ENCODE results near the gene NARF. TPM values are rescaled to one million over a fixed set of nuclear protein-coding genes. Genes with fewer than 3 reads are reported as not detected.

Gene NARF
- total and polyA plus RNA-seq, 2 experiments from 2014 or later = 66.1 to 67.1 TPM

DNA sequence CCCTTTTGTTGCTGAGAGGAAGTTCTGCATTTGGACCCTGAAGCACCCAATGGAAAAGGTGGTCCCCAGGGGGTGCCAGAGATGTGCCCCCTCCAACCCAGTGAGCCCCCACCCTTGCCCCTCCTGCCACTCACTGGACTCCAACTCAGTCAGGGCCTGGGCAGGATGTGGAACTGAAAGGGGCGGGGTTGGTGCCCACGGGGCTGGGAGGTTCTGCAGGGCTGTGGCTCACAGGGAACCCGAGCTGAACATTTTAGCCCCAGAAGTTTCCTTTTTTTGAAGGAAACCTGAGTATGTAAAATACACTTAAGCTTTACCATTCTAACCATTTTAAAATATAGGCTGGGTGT is 24.4 kb upstream of the NARF start:
- ATAC-seq = no peak

More for the DNA sequence above, 24.4 kb upstream of the NARF start:
- DNase-seq (ENCODE audit: low spot score) = no peak
- no peaks in the 10 kb centered on the region for H3K27me3 ChIP-seq (ENCODE audit: insufficient read depth)
- H2AFZ ChIP-seq = no peak overlapping the region
- peaks cover 4% of the 10 kb centered on the region for H3K36me3 Mint-ChIP-seq (ENCODE audit: low read depth)
- no peaks in the 10 kb centered on the region for H3K4me1 ChIP-seq (ENCODE audit: insufficient read depth)
- peaks cover 13% of the 10 kb centered on the region for H3K27me3 Mint-ChIP-seq (ENCODE audit: insufficient read depth, low read depth, poor library complexity)
- H3K4me3 Mint-ChIP-seq = no peak overlapping the region; the same call in 2 of the 3 replicates
- H3F3A ChIP-seq (replicated peaks; ENCODE audit: low read depth) = no peaks in the 10 kb centered on the region
- H3K4me3 ChIP-seq = no peak overlapping the region
- H4K20me1 ChIP-seq (replicated peaks; ENCODE audit: insufficient read depth) = no peaks in the 10 kb centered on the region
- H3K4me2 ChIP-seq = no peak overlapping the region
- H3K4me1 Mint-ChIP-seq = peaks cover 3% of the 10 kb centered on the region; the same call in 1 of the 3 replicates
- TF ChIP-seq, protein P1, sequence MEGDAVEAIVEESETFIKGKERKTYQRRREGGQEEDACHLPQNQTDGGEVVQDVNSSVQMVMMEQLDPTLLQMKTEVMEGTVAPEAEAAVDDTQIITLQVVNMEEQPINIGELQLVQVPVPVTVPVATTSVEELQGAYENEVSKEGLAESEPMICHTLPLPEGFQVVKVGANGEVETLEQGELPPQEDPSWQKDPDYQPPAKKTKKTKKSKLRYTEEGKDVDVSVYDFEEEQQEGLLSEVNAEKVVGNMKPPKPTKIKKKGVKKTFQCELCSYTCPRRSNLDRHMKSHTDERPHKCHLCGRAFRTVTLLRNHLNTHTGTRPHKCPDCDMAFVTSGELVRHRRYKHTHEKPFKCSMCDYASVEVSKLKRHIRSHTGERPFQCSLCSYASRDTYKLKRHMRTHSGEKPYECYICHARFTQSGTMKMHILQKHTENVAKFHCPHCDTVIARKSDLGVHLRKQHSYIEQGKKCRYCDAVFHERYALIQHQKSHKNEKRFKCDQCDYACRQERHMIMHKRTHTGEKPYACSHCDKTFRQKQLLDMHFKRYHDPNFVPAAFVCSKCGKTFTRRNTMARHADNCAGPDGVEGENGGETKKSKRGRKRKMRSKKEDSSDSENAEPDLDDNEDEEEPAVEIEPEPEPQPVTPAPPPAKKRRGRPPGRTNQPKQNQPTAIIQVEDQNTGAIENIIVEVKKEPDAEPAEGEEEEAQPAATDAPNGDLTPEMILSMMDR (conservative IDR thresholded peaks at IDR 0.05; ENCODE audit: low read depth in 2 of 2) = no peak
- TF ChIP-seq POLR2AphosphoS5 (IDR thresholded peaks at IDR 0.05; ENCODE audit: low read depth) (no peak), ZNF114 (CRISPR knock-in tag; IDR thresholded peaks at IDR 0.05) (no peak), JUNB (IDR thresholded peaks at IDR 0.05; ENCODE audit: unreplicated experiment) (no peak), NANOG (IDR thresholded peaks at IDR 0.05; ENCODE audit: borderline replicate concordance) (no peak), CREB1 (CRISPR knock-in tag; IDR thresholded peaks at IDR 0.05; ENCODE audit: low read depth) (no peak), EZH2phosphoT487 (IDR thresholded peaks at IDR 0.05; ENCODE audit: unreplicated experiment) (no peak), ZNF331 (CRISPR knock-in tag; IDR thresholded peaks at IDR 0.05; ENCODE audit: low read depth) (no peak), EZH2 (IDR thresholded peaks at IDR 0.05; ENCODE audit: low read depth, unreplicated experiment) (no peak), STAT1 (IDR thresholded peaks at IDR 0.05; ENCODE audit: unreplicated experiment) (no peak)
- TF ChIP-seq, protein P2, sequence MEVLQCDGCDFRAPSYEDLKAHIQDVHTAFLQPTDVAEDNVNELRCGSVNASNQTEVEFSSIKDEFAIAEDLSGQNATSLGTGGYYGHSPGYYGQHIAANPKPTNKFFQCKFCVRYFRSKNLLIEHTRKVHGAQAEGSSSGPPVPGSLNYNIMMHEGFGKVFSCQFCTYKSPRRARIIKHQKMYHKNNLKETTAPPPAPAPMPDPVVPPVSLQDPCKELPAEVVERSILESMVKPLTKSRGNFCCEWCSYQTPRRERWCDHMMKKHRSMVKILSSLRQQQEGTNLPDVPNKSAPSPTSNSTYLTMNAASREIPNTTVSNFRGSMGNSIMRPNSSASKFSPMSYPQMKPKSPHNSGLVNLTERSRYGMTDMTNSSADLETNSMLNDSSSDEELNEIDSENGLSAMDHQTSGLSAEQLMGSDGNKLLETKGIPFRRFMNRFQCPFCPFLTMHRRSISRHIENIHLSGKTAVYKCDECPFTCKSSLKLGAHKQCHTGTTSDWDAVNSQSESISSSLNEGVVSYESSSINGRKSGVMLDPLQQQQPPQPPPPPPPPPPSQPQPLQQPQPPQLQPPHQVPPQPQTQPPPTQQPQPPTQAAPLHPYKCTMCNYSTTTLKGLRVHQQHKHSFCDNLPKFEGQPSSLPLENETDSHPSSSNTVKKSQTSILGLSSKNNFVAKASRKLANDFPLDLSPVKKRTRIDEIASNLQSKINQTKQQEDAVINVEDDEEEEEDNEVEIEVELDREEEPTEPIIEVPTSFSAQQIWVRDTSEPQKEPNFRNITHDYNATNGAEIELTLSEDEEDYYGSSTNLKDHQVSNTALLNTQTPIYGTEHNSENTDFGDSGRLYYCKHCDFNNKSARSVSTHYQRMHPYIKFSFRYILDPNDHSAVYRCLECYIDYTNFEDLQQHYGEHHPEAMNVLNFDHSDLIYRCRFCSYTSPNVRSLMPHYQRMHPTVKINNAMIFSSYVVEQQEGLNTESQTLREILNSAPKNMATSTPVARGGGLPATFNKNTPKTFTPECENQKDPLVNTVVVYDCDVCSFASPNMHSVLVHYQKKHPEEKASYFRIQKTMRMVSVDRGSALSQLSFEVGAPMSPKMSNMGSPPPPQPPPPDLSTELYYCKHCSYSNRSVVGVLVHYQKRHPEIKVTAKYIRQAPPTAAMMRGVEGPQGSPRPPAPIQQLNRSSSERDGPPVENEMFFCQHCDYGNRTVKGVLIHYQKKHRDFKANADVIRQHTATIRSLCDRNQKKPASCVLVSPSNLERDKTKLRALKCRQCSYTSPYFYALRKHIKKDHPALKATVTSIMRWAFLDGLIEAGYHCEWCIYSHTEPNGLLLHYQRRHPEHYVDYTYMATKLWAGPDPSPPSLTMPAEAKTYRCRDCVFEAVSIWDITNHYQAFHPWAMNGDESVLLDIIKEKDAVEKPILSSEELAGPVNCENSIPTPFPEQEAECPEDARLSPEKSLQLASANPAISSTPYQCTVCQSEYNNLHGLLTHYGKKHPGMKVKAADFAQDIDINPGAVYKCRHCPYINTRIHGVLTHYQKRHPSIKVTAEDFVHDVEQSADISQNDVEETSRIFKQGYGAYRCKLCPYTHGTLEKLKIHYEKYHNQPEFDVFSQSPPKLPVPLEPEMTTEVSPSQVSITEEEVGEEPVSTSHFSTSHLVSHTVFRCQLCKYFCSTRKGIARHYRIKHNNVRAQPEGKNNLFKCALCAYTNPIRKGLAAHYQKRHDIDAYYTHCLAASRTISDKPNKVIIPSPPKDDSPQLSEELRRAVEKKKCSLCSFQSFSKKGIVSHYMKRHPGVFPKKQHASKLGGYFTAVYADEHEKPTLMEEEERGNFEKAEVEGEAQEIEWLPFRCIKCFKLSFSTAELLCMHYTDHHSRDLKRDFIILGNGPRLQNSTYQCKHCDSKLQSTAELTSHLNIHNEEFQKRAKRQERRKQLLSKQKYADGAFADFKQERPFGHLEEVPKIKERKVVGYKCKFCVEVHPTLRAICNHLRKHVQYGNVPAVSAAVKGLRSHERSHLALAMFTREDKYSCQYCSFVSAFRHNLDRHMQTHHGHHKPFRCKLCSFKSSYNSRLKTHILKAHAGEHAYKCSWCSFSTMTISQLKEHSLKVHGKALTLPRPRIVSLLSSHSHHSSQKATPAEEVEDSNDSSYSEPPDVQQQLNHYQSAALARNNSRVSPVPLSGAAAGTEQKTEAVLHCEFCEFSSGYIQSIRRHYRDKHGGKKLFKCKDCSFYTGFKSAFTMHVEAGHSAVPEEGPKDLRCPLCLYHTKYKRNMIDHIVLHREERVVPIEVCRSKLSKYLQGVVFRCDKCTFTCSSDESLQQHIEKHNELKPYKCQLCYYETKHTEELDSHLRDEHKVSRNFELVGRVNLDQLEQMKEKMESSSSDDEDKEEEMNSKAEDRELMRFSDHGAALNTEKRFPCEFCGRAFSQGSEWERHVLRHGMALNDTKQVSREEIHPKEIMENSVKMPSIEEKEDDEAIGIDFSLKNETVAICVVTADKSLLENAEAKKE (CRISPR knock-in tag; IDR thresholded peaks at IDR 0.05) = no peak
- TF ChIP-seq, protein P3, sequence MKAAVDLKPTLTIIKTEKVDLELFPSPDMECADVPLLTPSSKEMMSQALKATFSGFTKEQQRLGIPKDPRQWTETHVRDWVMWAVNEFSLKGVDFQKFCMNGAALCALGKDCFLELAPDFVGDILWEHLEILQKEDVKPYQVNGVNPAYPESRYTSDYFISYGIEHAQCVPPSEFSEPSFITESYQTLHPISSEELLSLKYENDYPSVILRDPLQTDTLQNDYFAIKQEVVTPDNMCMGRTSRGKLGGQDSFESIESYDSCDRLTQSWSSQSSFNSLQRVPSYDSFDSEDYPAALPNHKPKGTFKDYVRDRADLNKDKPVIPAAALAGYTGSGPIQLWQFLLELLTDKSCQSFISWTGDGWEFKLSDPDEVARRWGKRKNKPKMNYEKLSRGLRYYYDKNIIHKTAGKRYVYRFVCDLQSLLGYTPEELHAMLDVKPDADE (IDR thresholded peaks at IDR 0.05) = no peak
- TF ChIP-seq, protein P4, sequence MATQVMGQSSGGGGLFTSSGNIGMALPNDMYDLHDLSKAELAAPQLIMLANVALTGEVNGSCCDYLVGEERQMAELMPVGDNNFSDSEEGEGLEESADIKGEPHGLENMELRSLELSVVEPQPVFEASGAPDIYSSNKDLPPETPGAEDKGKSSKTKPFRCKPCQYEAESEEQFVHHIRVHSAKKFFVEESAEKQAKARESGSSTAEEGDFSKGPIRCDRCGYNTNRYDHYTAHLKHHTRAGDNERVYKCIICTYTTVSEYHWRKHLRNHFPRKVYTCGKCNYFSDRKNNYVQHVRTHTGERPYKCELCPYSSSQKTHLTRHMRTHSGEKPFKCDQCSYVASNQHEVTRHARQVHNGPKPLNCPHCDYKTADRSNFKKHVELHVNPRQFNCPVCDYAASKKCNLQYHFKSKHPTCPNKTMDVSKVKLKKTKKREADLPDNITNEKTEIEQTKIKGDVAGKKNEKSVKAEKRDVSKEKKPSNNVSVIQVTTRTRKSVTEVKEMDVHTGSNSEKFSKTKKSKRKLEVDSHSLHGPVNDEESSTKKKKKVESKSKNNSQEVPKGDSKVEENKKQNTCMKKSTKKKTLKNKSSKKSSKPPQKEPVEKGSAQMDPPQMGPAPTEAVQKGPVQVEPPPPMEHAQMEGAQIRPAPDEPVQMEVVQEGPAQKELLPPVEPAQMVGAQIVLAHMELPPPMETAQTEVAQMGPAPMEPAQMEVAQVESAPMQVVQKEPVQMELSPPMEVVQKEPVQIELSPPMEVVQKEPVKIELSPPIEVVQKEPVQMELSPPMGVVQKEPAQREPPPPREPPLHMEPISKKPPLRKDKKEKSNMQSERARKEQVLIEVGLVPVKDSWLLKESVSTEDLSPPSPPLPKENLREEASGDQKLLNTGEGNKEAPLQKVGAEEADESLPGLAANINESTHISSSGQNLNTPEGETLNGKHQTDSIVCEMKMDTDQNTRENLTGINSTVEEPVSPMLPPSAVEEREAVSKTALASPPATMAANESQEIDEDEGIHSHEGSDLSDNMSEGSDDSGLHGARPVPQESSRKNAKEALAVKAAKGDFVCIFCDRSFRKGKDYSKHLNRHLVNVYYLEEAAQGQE (IDR thresholded peaks at IDR 0.05; ENCODE audit: unreplicated experiment) = no peak
- no peaks in the 10 kb centered on the region for H3K9me2 ChIP-seq (ENCODE audit: insufficient read depth)
- H3K36me3 ChIP-seq (ENCODE audit: insufficient read depth) = no peaks in the 10 kb centered on the region
- H3K27ac Mint-ChIP-seq = no peak overlapping the region
- H3K79me2 ChIP-seq (replicated peaks; ENCODE audit: insufficient read depth) = no peaks in the 10 kb centered on the region
- H3K9me3 Mint-ChIP-seq = no peaks in the 10 kb centered on the region
- H3K27ac ChIP-seq (ENCODE audit: low read depth) = no peak overlapping the region
